Colonic mucosa (tissue), 4 donors: ENCODE measurements around the gene CLIP4. TPM values are rescaled to one million over a fixed set of nuclear protein-coding genes. Genes with fewer than 3 reads are reported as not detected.

Source experiments
- DNase-seq: peaks from one replicate; pipeline ENCODE4 v3.0.0-alpha.2; 2020
- H3K27ac ChIP-seq: fragments of 200-600 bp; one replicate; pipeline ENCODE4 v1.8.0; 2021
- H3K27me3 ChIP-seq: fragments of 200-600 bp; one replicate; pipeline ENCODE4 v1.8.0; 2021
- H3K36me3 ChIP-seq: fragments of 200-600 bp; one replicate; pipeline ENCODE4 v1.8.0; 2021
- H3K4me1 ChIP-seq: fragments of 200-600 bp; one replicate; pipeline ENCODE4 v1.8.0; 2021; ENCODE audit warnings: mild to moderate bottlenecking
- H3K4me3 ChIP-seq: fragments of 200-600 bp; one replicate; pipeline ENCODE4 v1.8.0; 2021
- H3K9ac ChIP-seq, 2 donors: one replicate each; pipeline ENCODE4 v1.7.0; 2013; ENCODE audit warnings: control low read depth in 2 of 2, low read depth in 2 of 2, low read length in 2 of 2
- H3K9me3 ChIP-seq: fragments of 200-600 bp; one replicate; pipeline ENCODE4 v1.8.0; 2021
- intact Hi-C: fragments of 100-400 bp; cut with DNase I; formaldehyde crosslinking; loops from one replicate; pipeline ENCODE4 v1.14.1; 2022
- total RNA-seq, 2 donors: library from RNA; stranded (reverse); fragmentation: NEBNext Ultra II Directional in 1 of 2; extraction: Animal tissue kit (Norgen Biotek cat#: 25700) in 1 of 2; gene quantifications; one replicate each; pipeline ENCODE4 v1.2.1, GENCODE V29; 2021
- TF ChIP-seq, protein P1 (sequence below): fragments of 200-600 bp; IDR thresholded peaks from one replicate; pipeline ENCODE4 v1.8.0; 2022; ENCODE audit warnings: antibody characterized with exemption, mild to moderate bottlenecking
- donor health status: healthy.
- donor health status: DM: no; HTN: no; CAD: no.
- donor health status: DM: no; HTN: no; CAD: no.

CLIP4 gene
- total RNA-seq, 2 donors from 2014 or later: 2.1 to 7.7 TPM

GRCh38 chr2:29238497-29238896, 123.3 kb downstream of the CLIP4 start:
- Histone ChIP-seq H3K27ac (no peak overlapping the region), H3K9me3 (no peaks in the 10 kb centered on the region), H3K27me3 (no peaks in the 10 kb centered on the region), H3K4me1 (no peaks in the 10 kb centered on the region), H3K36me3 (no peaks in the 10 kb centered on the region), H3K9ac (no peak overlapping the region), H3K4me3 (no peak overlapping the region)
- no peak for DNase-seq
- intact Hi-C loops: no loop called here
- TF ChIP-seq, protein P1, sequence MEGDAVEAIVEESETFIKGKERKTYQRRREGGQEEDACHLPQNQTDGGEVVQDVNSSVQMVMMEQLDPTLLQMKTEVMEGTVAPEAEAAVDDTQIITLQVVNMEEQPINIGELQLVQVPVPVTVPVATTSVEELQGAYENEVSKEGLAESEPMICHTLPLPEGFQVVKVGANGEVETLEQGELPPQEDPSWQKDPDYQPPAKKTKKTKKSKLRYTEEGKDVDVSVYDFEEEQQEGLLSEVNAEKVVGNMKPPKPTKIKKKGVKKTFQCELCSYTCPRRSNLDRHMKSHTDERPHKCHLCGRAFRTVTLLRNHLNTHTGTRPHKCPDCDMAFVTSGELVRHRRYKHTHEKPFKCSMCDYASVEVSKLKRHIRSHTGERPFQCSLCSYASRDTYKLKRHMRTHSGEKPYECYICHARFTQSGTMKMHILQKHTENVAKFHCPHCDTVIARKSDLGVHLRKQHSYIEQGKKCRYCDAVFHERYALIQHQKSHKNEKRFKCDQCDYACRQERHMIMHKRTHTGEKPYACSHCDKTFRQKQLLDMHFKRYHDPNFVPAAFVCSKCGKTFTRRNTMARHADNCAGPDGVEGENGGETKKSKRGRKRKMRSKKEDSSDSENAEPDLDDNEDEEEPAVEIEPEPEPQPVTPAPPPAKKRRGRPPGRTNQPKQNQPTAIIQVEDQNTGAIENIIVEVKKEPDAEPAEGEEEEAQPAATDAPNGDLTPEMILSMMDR: no peak

Other genes with a start within 250 kb of the CLIP4 start
- gene TRMT61B, start 245.1 kb upstream of the CLIP4 start, total RNA-seq: 10 to 100 TPM; 11.2 to 12.4 TPM
- 10 to 100 TPM; 33.3 to 41.7 TPM for gene WDR43, start 220.7 kb upstream of the CLIP4 start, total RNA-seq
- gene TOGARAM2, start 134.1 kb upstream of the CLIP4 start, total RNA-seq: under 1 TPM; 0.24 to 0.59 TPM
- not detected for gene PCARE, start 40.9 kb upstream of the CLIP4 start, total RNA-seq